Ectodermal cell (in vitro differentiated cells): Measurements from ENCODE around the gene ERG28.

Source experiments
- H3K27ac ChIP-seq: 2 replicates; pipeline ENCODE4 v1.7.0; 2013; ENCODE audit warnings: mild to moderate bottlenecking, low read depth, low read length; ENCODE audit not compliant: insufficient read depth, poor library complexity, severe bottlenecking
- H3K27me3 ChIP-seq: 2 replicates; pipeline ENCODE4 v1.7.0; 2013; ENCODE audit warnings: mild to moderate bottlenecking, low read length; ENCODE audit not compliant: insufficient read depth, control insufficient read depth, poor library complexity, severe bottlenecking
- H3K36me3 ChIP-seq: one replicate; pipeline ENCODE4 v1.7.0; 2013; ENCODE audit warnings: low read length; ENCODE audit not compliant: control insufficient read depth, insufficient read depth
- H3K4me1 ChIP-seq: one replicate; pipeline ENCODE4 v1.7.0; 2013; ENCODE audit warnings: low read length; ENCODE audit not compliant: control insufficient read depth, insufficient read depth
- H3K4me3 ChIP-seq: 2 replicates; pipeline ENCODE4 v1.7.0; 2013; ENCODE audit warnings: low read depth, low read length, control low read depth; ENCODE audit not compliant: insufficient read depth
- H3K9me3 ChIP-seq: 2 replicates; pipeline ENCODE4 v1.7.0; 2013; ENCODE audit warnings: mild to moderate bottlenecking, low read length, moderate library complexity; ENCODE audit not compliant: control insufficient read depth
- WGBS, 2 experiments: methylation state at CpG; one replicate each; pipeline ENCODE4 v1.1.7; 2013; ENCODE audit warnings: missing lambda C conversion rate in 2 of 2; 5-methylcytosine and 5-hydroxymethylcytosine counted together

ERG28 gene

GRCh38 chr14:75660238-75660629 lies 442 bp downstream of the ERG28 start:
- 24 to 26% methylated on average over 4 of the region's 4 CpGs for WGBS, 2 experiments
- H3K9me3 ChIP-seq: no peaks in the 10 kb centered on the region
- peaks cover 3% of the 10 kb centered on the region for H3K4me1 ChIP-seq
- peak overlapping the region; percentile 54 for H3K4me3 ChIP-seq
- no peak overlapping the region for H3K27ac ChIP-seq
- peaks cover 8% of the 10 kb centered on the region for H3K36me3 ChIP-seq
- no peaks in the 10 kb centered on the region for H3K27me3 ChIP-seq

DNA sequence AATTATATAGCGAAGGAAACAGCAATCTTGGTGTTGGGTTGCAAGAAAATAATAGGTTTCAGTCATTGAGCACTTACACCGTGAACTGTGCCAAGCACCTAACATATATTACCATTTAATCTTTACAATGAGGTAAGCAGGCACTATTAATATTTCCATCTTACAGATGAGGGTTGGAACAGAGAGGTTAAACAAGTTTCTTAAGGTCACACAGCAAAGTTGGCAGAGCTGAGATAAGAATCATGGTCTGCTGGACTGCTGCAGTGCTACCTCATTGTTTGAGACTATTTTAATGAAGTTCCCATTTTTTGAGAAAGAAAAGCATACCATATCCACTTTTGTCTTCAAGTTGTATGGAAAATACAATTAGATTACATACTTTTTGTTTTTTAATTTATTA lies 1.7 kb downstream of the ERG28 start:
- H3K9me3 ChIP-seq: no peaks in the 10 kb centered on the region
- 94 to 100% methylated on average over 2 of the region's 2 CpGs for WGBS, 2 experiments
- no peak overlapping the region for H3K4me3 ChIP-seq
- no peaks in the 10 kb centered on the region for H3K27me3 ChIP-seq
- peaks cover 9% of the 10 kb centered on the region for H3K36me3 ChIP-seq
- H3K27ac ChIP-seq: no peak overlapping the region
- H3K4me1 ChIP-seq: peaks cover 3% of the 10 kb centered on the region

DNA sequence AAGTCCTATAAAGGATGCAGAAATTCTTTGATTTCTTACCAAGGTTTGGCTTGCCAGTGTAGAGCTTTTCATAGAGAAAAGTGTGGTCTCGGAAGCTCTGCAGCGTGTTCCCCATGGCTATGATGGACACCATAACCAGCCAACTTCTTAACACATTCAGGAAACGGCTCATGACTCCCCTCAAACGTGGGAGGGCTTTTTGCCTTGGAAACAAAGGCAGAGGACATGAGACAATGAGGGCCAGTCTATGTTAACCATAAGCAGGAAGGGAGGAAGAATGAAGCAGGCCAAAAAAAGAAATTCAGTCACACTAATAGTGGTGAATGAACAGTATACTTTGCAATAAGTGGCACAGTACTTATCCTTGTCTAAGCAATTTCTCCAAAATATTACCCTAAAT lies 3.3 kb downstream of the ERG28 start:
- Histone ChIP-seq H3K27ac (no peak overlapping the region), H3K9me3 (no peaks in the 10 kb centered on the region), H3K36me3 (peaks cover 4% of the 10 kb centered on the region), H3K27me3 (no peaks in the 10 kb centered on the region), H3K4me3 (no peak overlapping the region), H3K4me1 (peaks cover 3% of the 10 kb centered on the region)
- WGBS, 2 experiments: 85 to 94% methylated on average over 4 of the region's 4 CpGs

DNA sequence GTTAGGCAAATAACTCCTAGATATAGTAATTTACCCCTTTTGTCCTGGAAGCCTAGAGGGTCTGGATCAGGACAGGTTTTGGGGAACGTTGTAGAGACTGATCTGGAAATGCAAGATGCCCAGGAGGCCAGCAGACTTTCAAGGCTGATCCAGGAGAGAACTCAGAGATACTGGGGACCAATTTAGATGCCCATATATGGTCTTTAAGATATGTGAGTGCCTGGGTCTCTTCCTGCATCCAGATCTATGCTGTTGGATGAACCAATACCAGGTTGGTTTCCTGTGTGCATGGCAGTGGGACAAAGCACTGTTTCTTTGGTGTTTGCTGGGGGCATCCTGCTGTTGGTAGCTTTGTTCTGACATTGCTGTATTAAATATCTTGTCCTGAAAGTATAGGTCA lies 5.4 kb downstream of the ERG28 start:
- no peaks in the 10 kb centered on the region for H3K9me3 ChIP-seq
- peaks cover 23% of the 10 kb centered on the region for H3K36me3 ChIP-seq
- H3K27me3 ChIP-seq: no peaks in the 10 kb centered on the region
- H3K27ac ChIP-seq: no peak overlapping the region
- peaks cover 3% of the 10 kb centered on the region for H3K4me1 ChIP-seq
- H3K4me3 ChIP-seq: no peak overlapping the region
- WGBS, 2 experiments: 43 to 55% methylated on average over 1 of the region's 1 CpG

- Histone ChIP-seq H3K36me3 (peaks cover 33% of the 10 kb centered on the region), H3K27ac (no peak overlapping the region), H3K9me3 (no peaks in the 10 kb centered on the region), H3K4me1 (no peaks in the 10 kb centered on the region), H3K27me3 (no peaks in the 10 kb centered on the region), H3K4me3 (no peak overlapping the region)
- WGBS, 2 experiments: 32 to 34% methylated on average over 4 of the region's 4 CpGs
These were observed 6.4 kb downstream of the ERG28 start for GRCh38 chr14:75654127-75654732.

DNA sequence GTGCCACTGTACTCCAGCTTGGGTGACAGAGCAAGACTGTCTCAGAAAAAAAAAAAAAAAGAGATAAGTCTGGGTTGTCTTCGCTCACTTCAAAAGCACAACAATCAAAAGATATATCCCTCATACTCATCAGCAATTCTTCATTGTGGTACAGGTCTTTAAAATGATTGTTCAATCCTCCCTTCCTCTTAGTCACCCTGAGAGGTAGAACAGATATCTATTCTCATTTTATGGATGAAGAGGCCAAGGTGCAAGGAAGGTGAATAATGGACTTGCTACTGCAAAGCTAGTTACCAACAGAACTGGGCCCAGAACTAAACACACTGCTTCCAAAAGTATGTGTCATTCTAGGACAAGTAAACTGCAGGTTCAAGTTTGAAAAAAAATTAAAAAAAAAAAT lies 7.1 kb downstream of the ERG28 start:
- H3K27me3 ChIP-seq: no peaks in the 10 kb centered on the region
- no peak overlapping the region for H3K27ac ChIP-seq
- peaks cover 35% of the 10 kb centered on the region for H3K36me3 ChIP-seq
- no CpG with 5 or more reads among the region's 1 CpG for WGBS, 2 experiments
- H3K9me3 ChIP-seq: no peaks in the 10 kb centered on the region
- no peak overlapping the region for H3K4me3 ChIP-seq
- no peaks in the 10 kb centered on the region for H3K4me1 ChIP-seq

DNA sequence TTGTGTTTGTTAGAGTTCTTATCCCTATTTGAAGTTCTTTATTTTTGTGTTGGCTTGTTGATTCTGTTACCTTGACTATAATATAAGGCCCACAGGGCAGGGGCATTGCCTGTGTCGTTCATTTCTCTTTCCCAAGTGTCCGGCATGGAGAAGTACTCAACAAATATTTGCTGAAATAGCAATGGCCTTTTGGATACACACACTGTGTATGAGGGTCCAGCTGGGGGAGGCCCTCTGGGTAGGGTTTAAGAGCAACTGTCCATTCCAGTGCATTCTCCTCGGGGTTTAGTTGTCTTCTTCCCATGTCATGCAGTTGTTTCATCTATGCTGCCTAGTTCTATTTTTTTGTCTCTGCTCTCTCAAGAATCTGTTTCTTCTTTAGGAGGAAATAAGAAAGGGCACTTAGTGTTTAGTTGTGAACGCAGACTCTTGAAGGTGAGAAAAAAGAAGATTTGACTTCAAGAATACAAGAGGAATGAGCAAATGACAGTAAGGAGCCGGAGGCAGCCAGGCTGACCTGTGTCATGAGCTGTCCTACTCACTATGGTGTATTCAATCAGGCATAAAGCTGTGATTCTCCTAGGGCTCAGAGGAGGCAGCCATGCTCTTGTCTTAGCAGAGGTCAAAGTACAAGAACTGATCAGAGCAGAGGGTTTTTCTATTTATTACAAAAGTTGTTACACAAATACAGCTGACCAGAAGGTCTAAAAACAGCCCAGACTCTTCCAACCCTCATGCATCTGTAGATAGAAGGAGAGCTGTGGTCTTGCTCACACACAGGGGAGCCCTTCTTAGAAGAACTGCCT lies 10.2 kb downstream of the ERG28 start:
- peaks cover 38% of the 10 kb centered on the region for H3K36me3 ChIP-seq
- no peaks in the 10 kb centered on the region for H3K9me3 ChIP-seq
- no peaks in the 10 kb centered on the region for H3K27me3 ChIP-seq
- no peaks in the 10 kb centered on the region for H3K4me1 ChIP-seq
- WGBS, 2 experiments: 93 to 95% methylated on average over 5 of the region's 5 CpGs
- H3K4me3 ChIP-seq: no peak overlapping the region
- no peak overlapping the region for H3K27ac ChIP-seq

DNA sequence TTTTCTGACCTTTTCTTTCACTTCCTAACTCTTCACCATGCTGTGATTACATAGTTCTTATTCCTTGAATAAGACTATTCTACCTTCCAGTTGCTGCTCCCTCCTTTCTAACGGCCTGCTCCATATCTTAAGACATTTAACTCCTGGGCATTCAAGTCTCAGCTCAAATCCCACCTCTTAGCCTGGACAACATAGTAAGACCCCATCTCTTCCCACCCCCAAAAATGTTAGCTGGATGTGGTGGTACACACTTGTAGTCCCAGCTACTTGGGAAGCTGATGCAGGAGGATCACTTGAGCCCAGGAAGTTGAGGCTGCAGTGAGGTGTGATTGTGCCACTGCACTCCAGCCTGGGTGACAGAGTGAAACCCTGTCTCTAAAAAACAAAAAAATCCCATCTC lies 10.9 kb downstream of the ERG28 start:
- 70 to 94% methylated on average over 1 of the region's 1 CpG for WGBS, 2 experiments
- H3K9me3 ChIP-seq: no peaks in the 10 kb centered on the region
- peaks cover 38% of the 10 kb centered on the region for H3K36me3 ChIP-seq
- H3K27me3 ChIP-seq: no peaks in the 10 kb centered on the region
- H3K4me3 ChIP-seq: no peak overlapping the region
- H3K27ac ChIP-seq: no peak overlapping the region
- no peaks in the 10 kb centered on the region for H3K4me1 ChIP-seq

GRCh38 chr14:75649337-75649736 lies 11.3 kb downstream of the ERG28 start:
- H3K27ac ChIP-seq: no peak overlapping the region
- H3K9me3 ChIP-seq: no peaks in the 10 kb centered on the region
- H3K4me3 ChIP-seq: no peak overlapping the region
- H3K27me3 ChIP-seq: no peaks in the 10 kb centered on the region
- no peaks in the 10 kb centered on the region for H3K4me1 ChIP-seq
- WGBS, 2 experiments: 87 to 97% methylated on average over 1 of the region's 1 CpG
- H3K36me3 ChIP-seq: peaks cover 35% of the 10 kb centered on the region

GRCh38 chr14:75648066-75648838 lies 12.4 kb downstream of the ERG28 start:
- Histone ChIP-seq H3K27me3 (no peaks in the 10 kb centered on the region), H3K36me3 (peaks cover 34% of the 10 kb centered on the region), H3K9me3 (no peaks in the 10 kb centered on the region), H3K4me1 (no peaks in the 10 kb centered on the region), H3K4me3 (no peak overlapping the region), H3K27ac (no peak overlapping the region)
- WGBS, 2 experiments: 89 to 91% methylated on average over 8 to 9 of the region's 9 CpGs
